GM18951 (cell line): ENCODE results near the gene WASHC2A.
A peak's percentile ranks its signal among the peaks of the same experiment; 100 is the strongest.
"Not testable (repeated sequence)": the region's sequence is repeated elsewhere in the genome, so short reads cannot be mapped to it uniquely, and the experiment has no call there.

Experiments used
- POLR2A ChIP-seq: IDR thresholded peaks from 4 replicates; pipeline ENCODE4 v1.6.1; 2011; ENCODE audit warnings: mild to moderate bottlenecking; ENCODE audit not compliant: insufficient read length, insufficient read depth; ENCODE audit errors: extremely low read depth
- in situ Hi-C: fragments of 300-500 bp; cut with MboI; formaldehyde crosslinking; loops from one replicate; pipeline ENCODE4 v1.12.0; 2022; ENCODE audit warnings: low sequenced_read_pairs, mixed read lengths, inconsistent platforms; ENCODE audit not compliant: unreplicated experiment

Gene WASHC2A

GRCh38 chr10:50067546-50068351 is at the start of gene WASHC2A:
Gene WASHC2A (plus strand): TSS chr10:50067954. CDS start chr10:50068006, 52 bp downstream.
- in situ Hi-C loops, result not testable (repeated sequence)
- TF ChIP-seq POLR2A, result peak; percentile 76

- in situ Hi-C loops, result not testable (repeated sequence)
Measured at GRCh38 chr10:50019279-50019678, 48.5 kb upstream of the WASHC2A start.

GRCh38 chr10:50020451-50021024 is 47.2 kb upstream of the WASHC2A start:
- in situ Hi-C loops, result not testable (repeated sequence)

GRCh38 chr10:50021646-50022045 is 46.1 kb upstream of the WASHC2A start:
- no peak for TF ChIP-seq POLR2A
- in situ Hi-C loops, result no loop called here

- in situ Hi-C loops, result loop anchor here (5.0 kb wide), 1 partner anchor 127 kb away; no protein-coding TSS in a partner anchor
Measured at GRCh38 chr10:50024716-50025383, 42.9 kb upstream of the WASHC2A start.

GRCh38 chr10:50025627-50026026 is 42.1 kb upstream of the WASHC2A start:
- TF ChIP-seq POLR2A, result no peak
- in situ Hi-C loops, result loop anchor here (5.0 kb wide), 1 partner anchor 127 kb away; no protein-coding TSS in a partner anchor

GRCh38 chr10:50027195-50027594 is 40.6 kb upstream of the WASHC2A start:
- in situ Hi-C loops, result loop anchor here (5.0 kb wide), 1 partner anchor 125 kb away; no protein-coding TSS in a partner anchor
- no peak for TF ChIP-seq POLR2A

- in situ Hi-C loops, result no loop called here
- no peak for TF ChIP-seq POLR2A
Measured at GRCh38 chr10:50033481-50033880, 34.3 kb upstream of the WASHC2A start.

GRCh38 chr10:50035337-50035736 is 32.4 kb upstream of the WASHC2A start:
- in situ Hi-C loops, result not testable (repeated sequence)

GRCh38 chr10:50044941-50045664 is 22.7 kb upstream of the WASHC2A start:
- in situ Hi-C loops, result no loop called here
- TF ChIP-seq POLR2A, result no peak

- in situ Hi-C loops, result not testable (repeated sequence)
Measured at GRCh38 chr10:50046457-50046856, 21.3 kb upstream of the WASHC2A start.

GRCh38 chr10:50047594-50047993 is 20.2 kb upstream of the WASHC2A start:
- in situ Hi-C loops, result not testable (repeated sequence)

- in situ Hi-C loops, result not testable (repeated sequence)
Measured at GRCh38 chr10:50051995-50052660, 15.6 kb upstream of the WASHC2A start.

GRCh38 chr10:50052778-50053376 is 14.9 kb upstream of the WASHC2A start:
- in situ Hi-C loops, result not testable (repeated sequence)

GRCh38 chr10:50055494-50056292 is 12.1 kb upstream of the WASHC2A start:
- in situ Hi-C loops, result not testable (repeated sequence)

- in situ Hi-C loops, result not testable (repeated sequence)
Measured at GRCh38 chr10:50056654-50057053, 11.1 kb upstream of the WASHC2A start.

- in situ Hi-C loops, result not testable (repeated sequence)
Measured at GRCh38 chr10:50058727-50059126, 9.0 kb upstream of the WASHC2A start.

- in situ Hi-C loops, result not testable (repeated sequence)
Measured at GRCh38 chr10:50059946-50060345, 7.8 kb upstream of the WASHC2A start.
